ENCODE results near the gene FNDC3A.

Gene FNDC3A

GRCh38 chr13:49256841-49257240 is 281.1 kb downstream of the FNDC3A start:
- TF ChIP-seq, protein P1, sequence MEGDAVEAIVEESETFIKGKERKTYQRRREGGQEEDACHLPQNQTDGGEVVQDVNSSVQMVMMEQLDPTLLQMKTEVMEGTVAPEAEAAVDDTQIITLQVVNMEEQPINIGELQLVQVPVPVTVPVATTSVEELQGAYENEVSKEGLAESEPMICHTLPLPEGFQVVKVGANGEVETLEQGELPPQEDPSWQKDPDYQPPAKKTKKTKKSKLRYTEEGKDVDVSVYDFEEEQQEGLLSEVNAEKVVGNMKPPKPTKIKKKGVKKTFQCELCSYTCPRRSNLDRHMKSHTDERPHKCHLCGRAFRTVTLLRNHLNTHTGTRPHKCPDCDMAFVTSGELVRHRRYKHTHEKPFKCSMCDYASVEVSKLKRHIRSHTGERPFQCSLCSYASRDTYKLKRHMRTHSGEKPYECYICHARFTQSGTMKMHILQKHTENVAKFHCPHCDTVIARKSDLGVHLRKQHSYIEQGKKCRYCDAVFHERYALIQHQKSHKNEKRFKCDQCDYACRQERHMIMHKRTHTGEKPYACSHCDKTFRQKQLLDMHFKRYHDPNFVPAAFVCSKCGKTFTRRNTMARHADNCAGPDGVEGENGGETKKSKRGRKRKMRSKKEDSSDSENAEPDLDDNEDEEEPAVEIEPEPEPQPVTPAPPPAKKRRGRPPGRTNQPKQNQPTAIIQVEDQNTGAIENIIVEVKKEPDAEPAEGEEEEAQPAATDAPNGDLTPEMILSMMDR (IDR thresholded peaks at IDR 0.05), result no peak

DNA sequence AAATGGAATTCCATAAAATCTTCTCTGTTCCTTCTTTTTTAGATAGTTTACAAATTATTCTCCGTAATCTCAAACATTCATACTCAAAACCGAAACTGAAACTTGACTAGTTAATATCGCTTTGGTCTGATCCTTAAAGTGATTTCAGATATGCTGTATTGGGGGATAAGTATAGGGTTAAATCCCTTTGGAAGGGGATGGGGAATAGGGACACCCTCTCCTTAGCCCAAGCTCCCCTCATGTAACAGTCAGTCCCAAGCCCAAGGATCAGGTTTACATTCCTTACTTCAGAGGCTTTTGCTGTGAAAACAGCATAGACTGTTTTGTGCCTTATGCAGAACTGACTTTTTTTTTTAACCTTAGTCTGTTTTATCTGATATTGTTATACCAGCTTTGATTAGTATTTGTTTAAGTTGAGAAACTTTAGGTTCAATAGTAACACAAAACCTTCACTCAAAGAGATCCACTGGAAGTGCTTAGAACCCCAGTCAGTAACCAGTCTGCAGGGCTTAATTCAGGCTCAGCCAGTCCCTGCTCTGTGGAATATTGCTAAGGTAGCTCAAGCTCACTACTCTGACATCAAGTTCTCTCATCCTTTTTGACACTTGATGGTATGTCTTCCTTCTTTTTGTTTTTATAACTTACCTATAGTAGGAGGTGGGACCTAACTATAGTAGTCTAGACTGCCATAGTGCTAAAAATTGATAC is 282.5 kb downstream of the FNDC3A start:
- TF ChIP-seq, protein P1 (IDR thresholded peaks at IDR 0.05), result no peak
